Fibroblast of peridontal ligament (primary cell): Measurements from ENCODE around the gene OR5K3.
"Not testable (repeated sequence)": the region's sequence is repeated elsewhere in the genome, so short reads cannot be mapped to it uniquely, and the experiment has no call there.

Source experiments
- DNase-seq: peaks from one replicate; pipeline ENCODE4 v3.0.0-alpha.2; 2010; ENCODE audit errors: extremely low read depth

The OR5K3 gene, protein sequence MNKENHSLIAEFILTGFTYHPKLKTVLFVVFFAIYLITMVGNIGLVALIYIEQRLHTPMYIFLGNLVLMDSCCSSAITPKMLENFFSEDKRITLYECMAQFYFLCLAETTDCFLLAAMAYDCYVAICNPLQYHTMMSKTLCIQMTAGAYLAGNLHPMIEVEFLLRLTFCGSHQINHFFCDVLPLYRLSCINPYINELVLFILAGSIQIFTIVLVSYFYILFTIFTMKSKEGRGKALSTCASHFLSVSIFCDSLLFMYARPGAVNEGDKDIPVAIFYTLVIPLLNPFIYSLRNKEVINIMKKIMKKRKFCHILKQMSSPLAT

DNA sequence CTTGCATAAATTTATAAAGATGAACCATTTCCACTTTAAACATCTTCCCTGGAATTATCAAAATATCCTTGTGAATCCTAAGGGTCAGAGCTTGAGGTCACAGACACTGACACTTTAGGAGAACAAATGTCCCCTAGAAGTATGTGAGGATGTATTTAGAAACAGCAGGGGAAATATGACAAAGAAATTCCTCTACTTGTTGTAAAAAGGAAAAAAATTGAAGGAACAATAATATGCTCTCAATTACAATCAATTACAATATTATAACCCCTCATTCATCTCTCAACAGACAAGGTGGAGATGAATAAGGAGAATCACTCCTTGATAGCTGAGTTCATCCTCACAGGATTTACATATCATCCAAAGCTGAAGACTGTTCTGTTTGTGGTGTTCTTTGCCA, at the start of gene OR5K3:
Gene OR5K3, plus strand, starts transcription at position 301 of the 400 bp plus-strand sequence. Its CDS starts 0 bp downstream, at position 301.
- DNase-seq = no peak

DNA sequence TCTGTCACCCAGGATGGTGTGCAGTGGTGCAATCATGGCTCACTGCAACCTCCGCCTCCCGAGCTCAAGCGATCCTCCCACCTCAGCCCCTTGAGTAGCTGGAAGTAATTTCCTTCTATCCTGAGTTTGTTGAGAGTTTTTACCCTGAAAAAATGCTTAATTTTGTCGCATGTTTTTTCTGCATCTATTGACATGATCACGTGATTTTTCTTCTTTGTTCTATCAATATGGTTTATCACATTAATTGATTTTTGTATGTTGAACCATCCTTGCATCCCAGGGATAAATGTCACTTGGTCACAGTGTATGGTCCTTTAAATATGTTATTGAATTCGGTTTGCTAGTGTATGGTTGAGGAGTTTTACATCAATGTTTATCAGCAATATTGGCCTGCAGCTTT, 48.7 kb upstream of the OR5K3 start:
- DNase-seq = no peak

DNA sequence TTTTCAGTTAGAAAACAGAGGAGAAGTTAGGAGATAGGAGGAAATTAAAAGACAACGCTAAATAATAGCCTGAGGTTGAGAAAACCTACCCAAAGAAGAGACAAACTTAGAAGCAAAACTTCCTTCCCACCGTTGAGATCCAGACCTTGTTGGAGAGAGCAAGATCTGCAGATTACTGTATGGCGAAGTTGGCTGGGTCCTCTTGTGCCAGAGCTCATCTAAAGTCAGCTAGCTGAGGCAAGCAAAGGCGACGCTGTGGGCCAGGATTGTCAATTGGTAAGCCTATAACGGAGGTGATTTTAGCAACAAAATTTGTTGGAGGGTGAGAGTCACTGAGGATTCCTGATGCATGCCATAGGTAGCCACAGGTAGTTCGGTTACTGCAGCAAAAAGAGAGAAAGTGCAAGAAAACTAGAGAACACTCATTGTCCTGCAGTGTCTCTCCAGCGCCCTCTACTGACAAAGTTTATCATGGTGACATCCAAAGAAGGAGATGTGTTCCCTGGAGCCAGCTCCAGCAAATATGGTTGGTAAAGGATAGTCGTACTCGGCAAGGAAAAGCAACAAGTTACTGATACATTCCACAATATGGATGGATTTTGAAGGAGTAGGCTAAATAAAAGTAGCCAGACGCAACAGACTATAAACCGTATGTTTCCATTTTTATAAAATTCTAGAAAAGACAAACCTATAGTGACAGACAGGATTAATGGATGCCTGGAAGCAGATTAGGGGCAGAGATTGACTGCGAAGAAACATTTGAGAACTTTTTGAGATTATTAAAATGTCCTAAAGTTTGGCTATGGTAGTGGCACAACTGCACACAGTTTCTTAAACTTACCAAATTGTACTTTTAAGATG, 46.6 kb upstream of the OR5K3 start:
- DNase-seq = peak; percentile 7

DNA sequence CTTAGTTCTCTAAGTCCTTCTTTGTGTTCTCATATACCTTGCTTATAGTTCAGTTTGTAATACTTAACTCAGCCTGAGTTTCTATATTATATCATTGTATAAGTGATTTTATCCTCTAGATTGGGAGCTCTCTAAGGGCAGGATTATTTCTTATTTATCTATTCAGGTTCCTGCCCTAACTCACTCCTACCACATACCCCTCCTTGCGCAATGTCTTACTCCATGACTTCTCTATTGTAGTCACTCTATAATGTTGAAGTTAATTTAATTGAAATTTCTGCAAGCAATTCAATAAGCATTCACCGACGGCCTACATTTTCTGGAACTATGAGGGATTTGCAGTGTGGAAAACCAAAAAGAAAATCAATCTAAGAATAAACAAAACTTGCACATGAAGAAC, 40.4 kb upstream of the OR5K3 start:
- no peak for DNase-seq

DNA sequence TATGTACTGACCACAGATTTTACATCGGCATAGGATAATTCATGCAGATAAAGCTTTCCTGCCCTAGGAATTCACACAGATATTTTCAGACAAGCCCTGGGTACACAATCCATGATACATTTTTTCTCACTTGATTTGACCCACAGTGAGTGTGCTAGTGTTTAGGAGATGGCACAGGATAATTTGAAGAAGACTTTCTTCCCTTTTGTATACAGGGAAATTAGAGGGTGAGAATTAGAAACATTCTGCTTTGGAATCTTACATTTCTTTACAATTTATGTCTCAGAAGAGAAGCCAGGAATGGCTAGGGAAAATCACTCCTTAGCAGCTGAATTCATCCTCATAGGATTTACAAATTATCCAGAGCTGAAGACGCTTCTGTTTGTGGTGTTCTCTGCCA, 36.9 kb upstream of the OR5K3 start, which contains the start of gene OR5K4:
Gene OR5K4, plus strand, starts transcription at position 301 of the 400 bp plus-strand sequence. Its CDS starts 0 bp downstream, at position 301.
- DNase-seq = no peak

DNA sequence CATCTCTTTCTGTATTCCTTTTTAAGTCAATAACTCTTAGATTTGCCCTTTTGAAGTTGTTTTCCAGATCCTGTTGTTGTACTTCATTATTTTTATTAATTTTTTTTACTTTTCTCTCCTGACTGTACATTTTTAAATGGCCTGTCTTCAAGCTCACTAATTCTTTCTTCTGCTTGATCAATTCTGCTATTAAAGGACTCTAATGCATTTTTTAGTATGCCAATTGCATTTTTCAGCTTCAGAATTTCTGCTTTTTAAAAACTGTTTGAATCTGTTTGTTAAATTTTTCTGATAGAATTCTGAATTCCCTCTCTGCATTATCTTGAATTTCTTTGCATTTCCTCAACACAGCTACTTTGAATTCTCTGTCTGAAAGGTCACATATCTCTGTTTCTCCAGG, 31.2 kb upstream of the OR5K3 start:
- DNase-seq = no peak

DNA sequence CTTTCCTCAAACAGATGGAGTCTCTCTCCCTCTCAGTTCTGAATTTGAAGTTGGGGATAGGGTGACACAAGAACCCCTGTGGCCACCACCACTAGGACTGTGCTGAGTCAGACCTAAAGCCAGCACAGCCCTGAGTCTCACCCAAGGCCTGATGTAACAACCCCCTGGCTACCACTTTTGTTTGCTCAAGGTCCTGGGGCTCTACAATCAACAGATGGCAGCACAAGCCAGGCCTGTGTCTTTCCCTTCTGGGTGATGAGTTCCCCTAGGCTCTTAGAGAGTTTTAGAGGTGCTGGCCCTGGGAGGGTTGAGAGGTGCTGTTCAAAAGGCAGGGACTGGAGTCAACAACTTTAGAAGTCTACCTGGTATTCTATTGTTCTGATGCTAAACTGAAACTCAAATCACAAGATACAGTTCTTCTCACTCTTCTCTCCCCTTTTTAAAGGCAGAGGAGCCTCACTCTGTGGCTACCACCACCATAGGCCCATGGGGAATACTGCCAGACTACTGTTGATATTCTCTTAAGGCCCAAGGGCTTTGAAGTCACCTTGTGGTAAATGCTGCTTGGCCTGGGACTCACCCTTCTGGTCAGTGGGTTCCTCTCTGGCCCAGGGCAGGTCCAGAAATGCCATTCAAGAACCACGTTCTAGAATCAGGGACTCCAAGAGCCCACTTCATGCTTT, 30.3 kb upstream of the OR5K3 start:
- no peak for DNase-seq

DNA sequence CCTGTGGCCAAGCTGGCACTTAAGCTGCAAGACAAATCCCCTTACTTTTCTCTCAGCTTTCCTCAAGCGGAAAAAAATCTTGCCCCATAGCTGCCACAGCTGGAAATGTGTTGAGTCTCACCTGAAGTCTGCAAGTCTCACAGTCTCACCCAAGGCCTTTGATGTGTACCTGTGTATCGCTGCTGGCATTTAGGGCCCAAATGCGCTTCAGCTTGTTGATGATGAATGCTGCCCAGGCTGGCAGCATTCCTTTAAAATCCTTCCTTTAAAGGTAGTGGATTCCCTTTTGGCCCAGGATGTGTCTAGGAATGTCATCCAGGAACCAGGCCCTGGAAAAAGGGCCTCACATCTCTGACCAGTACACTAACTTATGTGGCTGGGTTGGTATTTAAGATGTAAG, 29.8 kb upstream of the OR5K3 start:
- no peak for DNase-seq

DNA sequence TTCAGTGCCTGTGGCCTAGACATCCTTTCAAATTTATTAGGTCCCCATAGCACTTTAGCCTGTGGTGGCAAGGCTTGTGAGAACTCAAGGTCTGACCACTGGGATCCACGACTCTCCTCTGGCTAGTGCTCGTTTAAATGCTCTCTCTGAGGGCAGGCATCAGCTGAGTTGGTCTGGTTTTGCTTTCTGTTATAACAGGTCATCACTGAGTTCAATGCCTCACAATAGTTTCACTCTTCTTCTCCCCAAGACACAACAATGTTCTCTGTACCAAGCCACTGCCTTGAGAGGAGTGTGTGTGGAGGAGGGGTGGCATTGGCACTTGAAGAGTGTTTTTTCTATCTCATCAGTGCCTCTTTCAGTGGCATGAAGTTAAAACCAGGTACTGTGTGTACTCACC, 29.2 kb upstream of the OR5K3 start:
- DNase-seq = no peak

DNA sequence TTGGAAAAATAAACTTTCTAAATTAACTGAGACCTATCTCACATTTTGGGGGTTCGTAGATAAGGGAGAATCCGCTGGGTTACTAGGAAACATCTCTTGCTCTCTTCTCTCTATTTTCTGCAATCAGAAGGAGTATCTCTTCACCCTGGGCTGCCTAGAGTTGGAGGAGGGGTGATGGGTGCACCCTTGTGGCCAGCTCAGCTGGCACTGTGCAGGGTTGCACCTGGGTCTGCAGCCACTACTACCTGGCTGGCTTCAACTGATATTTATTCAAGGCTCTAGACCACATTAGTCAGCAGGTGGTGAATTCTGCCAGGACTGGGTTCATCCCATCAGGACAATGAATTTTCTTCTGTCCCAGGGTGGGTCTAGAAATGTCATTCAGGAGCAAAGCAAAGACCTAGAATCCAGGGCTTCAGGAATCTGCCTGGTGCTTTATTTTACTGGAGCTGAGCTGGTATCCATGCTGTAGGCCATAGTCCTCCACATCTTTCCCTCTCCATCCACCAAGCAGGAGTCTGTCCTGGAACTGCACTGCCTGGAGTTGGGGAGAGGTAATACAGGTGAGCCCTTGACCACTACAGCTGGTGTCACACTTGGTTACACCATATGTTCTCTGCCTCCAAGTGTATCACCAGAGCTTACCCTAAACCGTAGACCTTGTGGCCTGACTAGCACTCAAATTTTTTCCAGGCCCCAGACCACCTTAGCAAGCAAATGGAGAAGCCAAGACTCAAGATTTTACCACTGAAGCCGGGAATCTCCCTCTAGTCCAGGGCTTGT, 22.8 kb upstream of the OR5K3 start:
- DNase-seq = no peak

DNA sequence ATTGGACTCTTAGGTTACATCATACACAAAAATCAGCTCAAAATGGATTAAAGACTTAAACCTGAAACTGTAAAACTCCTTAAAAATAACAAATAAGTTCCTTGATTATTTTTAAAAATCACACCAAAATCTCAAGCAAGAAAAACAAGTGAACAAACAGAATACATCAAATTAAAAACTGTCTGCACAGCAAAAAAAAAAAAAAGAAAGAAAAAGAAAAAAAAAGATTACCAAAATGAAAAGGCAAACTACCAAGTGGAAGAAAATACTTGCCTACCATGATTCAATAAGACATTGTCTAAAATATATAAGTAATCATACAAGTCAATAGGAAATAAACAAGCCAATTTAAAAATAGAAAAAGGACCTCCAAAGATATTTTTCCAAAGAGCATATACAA, 19.3 kb upstream of the OR5K3 start:
- DNase-seq = no peak

DNA sequence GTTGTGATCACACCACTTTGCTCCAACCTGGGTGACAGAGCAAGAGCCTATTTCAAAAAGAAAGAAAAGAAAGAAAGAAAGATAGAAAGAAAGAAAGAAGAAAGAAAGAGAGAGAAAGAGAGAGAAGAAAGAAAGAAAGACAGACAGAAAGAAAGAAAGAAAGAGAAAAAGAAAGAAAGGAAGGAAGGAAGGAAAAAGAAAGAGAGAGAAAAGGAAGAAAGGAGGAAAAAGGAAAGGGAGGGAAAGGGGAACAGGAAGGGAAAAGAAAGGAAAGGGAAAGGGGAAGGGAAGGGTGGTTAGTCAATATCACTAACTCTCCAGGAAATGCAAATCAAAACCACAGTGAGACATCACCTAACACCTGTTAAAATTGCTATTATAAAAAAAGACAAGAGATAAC, 18.6 kb upstream of the OR5K3 start:
- no peak for DNase-seq

DNA sequence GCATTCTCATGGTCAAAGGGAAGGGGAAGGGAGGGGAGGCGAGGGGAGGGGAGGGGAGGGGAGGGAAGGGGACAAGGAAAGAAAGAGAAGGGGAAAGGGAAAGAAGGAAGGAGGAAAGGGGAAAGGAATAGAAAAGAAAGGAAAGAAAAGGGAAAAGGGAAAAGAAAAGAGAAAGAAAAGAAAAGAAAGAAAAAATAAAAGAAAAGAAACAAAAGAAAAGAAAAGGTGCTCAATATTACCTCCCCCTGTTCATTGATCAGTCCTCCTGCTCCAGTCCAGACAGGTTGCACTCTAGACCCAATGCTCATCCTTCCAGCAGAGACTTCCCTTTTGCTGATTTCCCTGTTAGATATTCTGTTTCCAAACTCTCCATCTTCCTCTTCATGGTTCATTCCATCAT, 18.0 kb upstream of the OR5K3 start:
- no peak for DNase-seq

DNA sequence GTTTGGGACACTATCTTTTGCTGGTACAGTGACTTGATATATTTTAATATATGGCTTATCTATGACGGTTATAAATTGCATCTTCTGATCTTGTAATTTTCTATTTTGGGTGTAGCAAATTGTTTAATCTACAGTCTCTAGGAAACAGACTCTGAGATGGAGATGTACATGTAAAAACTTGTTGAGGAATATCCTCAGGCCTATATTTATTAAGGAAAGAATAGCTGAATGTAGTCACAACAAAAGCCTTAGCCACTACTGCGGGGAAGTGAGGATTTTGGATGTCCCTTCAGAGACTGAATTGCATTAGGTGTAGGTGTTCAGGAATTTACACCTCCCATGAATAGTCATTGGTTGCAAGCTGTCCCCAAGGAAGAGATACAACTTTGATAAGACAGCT, 13.8 kb upstream of the OR5K3 start:
- no peak for DNase-seq

DNA sequence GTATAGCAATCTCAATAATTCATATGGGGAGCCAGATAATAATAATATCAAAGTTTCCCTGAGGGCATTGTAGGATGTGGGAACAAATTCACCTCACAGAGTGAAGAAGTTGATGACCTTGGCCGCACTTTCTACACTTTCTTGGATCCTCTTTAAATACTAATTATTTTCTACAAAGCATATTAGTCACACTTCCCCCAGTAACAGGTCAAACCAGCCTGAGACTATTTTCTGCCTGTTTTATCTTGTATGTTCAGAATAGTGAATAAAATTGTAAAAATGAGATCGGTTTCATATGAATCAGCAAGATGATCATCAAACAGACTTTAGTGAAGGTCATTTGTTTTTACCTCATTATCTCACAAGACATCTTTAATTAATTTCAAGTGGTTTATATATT, 2.3 kb upstream of the OR5K3 start:
- no peak for DNase-seq

DNA sequence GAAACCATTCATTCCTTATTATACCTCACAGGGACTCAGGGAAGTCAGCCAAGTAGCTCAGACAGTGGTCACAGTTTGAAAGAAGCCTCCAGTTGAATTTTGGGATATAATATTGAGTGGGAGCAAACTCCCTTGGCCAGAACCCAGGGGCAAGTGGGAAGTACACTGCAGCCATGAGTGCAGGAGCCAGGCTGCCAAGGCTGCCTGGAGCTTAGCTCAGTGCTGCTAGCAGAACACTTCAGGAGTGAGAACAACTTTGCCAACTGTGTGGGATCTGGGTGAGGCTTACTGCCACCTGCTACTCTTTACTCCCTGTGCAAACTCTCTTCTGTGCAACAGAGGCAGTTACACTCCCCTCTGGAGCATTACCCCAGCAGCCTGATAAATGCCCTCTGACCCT, 4.6 kb downstream of the OR5K3 start:
- no peak for DNase-seq

DNA sequence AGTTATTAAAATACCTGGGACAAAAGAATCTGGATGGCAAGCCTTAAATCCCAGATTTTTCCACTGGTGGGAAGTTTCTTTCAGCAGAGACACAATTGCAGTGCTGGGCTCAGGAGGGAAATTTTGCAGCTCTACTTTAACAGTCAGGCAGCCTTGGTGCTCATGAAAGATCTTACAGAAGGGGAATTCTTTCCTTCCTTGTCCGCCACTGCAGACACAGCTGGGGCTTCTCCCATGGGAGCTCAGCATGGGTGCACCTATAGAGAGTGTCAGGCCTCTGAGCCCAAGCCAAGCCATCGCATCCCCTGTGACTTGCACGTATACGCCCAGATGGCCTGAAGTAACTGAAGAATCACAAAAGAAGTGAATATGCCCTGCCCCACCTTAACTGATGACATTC, 6.0 kb downstream of the OR5K3 start:
- DNase-seq = not testable (repeated sequence)

DNA sequence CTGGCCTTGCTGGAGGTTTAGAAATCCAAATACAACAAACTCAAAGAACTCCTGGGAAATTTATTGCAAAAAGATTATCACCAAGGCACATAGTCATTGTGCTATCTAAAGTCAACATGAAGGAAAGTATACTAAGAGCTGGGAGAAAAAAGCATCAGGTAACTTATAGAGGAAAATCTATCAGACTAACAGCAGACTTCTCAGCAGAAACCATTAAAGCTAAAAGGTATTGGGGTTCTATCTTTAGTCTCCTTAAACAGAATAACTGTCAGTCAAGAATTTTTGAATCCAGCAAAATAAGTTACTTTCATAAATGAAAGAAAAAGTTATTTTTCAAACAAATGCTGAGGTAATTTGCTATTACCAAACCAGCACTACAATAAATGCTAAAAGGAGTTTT, 8.0 kb downstream of the OR5K3 start:
- DNase-seq = no peak

DNA sequence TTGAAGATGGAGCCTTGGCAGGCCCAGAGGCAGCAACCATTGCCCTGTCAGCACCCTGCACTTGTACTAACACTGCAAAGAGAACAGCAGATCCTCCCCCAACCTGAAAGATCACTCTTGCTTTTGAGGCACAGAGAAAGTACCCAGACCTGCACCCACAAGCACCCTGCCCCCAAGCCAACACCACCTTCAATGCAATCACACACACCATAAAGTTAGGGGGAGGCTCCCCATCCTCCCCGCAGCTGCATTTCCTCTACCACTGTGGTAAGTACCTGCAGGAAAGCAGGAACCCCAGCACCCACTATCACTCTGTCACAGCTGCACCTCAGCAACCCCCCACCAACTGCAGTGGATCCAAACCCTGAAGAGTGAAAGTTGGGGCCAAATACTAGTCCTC, 12.0 kb downstream of the OR5K3 start:
- no peak for DNase-seq

DNA sequence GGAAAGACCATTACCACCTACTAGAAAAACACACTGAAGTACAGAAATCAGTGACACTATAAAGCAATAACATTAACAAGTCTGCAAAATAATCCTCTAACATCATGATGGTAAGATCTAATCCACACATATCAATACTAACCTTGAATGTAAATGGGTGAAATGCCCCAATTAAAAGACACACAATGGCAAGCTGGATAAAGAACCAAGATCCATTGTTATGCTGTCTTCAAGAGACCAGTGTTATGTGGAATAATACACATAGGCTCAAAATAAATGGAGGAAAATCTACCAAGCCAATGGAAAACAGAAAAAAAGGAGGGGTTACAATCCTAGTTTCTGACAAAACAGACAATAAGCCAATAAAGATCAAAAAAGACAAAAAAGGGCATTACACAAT, 13.5 kb downstream of the OR5K3 start:
- no peak for DNase-seq

DNA sequence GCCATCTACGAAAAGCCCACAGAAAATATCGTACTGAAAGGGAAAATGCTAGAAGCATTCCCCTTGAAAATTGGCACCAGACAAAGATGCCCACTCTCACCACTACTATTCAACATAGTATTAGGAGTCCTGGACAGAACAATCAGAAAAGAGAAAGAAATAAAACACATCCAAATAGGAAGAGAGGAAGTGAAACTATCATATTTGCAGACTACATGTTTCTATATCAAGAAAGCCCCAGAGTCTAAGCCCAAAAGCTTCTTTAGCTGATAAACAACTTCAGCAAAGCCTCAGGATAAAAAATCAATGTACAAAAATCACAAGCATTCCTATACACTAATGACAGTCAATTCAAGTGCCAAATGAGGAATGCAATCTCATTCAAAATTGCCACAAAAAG, 15.6 kb downstream of the OR5K3 start:
- no peak for DNase-seq

DNA sequence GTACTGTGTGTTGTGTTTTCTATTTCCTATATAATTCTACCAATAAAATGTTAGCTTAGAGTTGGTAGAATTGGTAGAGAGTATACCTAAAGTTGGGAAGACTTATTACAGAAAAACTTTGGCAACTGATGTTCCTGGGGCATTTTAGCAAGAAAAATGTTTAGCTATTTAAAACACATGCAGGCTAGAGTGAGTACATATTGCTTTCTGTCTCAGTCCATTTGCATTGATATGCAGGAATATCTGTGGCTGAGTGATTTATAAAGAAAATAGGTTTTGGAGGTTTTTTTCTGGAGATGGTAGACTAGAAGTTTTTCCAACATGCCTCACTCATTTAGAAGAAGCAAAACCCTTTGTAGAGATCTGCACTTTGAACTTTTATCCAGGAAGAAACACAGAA, 42.1 kb downstream of the OR5K3 start:
- no peak for DNase-seq
